ENCODE measurements around the gene TSPAN2.
"Not testable (repeated sequence)": the region's sequence is repeated elsewhere in the genome, so short reads cannot be mapped to it uniquely, and the experiment has no call there.

The TSPAN2 gene

GRCh38 chr1:115036814-115037507 is 52.3 kb downstream of the TSPAN2 start:
- DNase-seq (ENCODE audit: low spot score), result no peak

GRCh38 chr1:115035652-115036051 is 53.7 kb downstream of the TSPAN2 start:
- DNase-seq (ENCODE audit: low spot score), result no peak

GRCh38 chr1:115031595-115031994 is 57.7 kb downstream of the TSPAN2 start:
- no peak for DNase-seq (ENCODE audit: low spot score)

- no peak for DNase-seq (ENCODE audit: low spot score)
Observed at GRCh38 chr1:115029526-115029925, 59.8 kb downstream of the TSPAN2 start, which contains the start of gene TSHB. Gene TSHB, plus strand, starts transcription at chr1:115029826. Its CDS starts 3,537 bp downstream, at chr1:115033363.

- no peak for DNase-seq (ENCODE audit: low spot score)
Observed at GRCh38 chr1:115023593-115023992, 65.7 kb downstream of the TSPAN2 start.

- no peak for DNase-seq (ENCODE audit: low spot score)
Observed at GRCh38 chr1:115021145-115021544, 68.2 kb downstream of the TSPAN2 start.

- not testable (repeated sequence) for DNase-seq (ENCODE audit: low spot score)
Observed at GRCh38 chr1:115019549-115019948, 69.8 kb downstream of the TSPAN2 start.

GRCh38 chr1:115013792-115014191 is 75.5 kb downstream of the TSPAN2 start:
- DNase-seq (ENCODE audit: low spot score), result no peak

GRCh38 chr1:115012434-115012833 is 76.9 kb downstream of the TSPAN2 start:
- no peak for DNase-seq (ENCODE audit: low spot score)

GRCh38 chr1:115012006-115012405 is 77.3 kb downstream of the TSPAN2 start:
- DNase-seq (ENCODE audit: low spot score), result no peak

GRCh38 chr1:115006191-115006590 is 83.1 kb downstream of the TSPAN2 start:
- no peak for DNase-seq (ENCODE audit: low spot score)

All from D341Med (cell line).